NT2/D1 (cell line): ENCODE measurements around the gene ELP4.
"Not testable (repeated sequence)": the region's sequence is repeated elsewhere in the genome, so short reads cannot be mapped to it uniquely, and the experiment has no call there.

Experiments used
- SUZ12 ChIP-seq: IDR thresholded peaks from 2 replicates; pipeline ENCODE4 v1.6.1; 2011; ENCODE audit not compliant: insufficient read length, insufficient read depth; ENCODE audit errors: extremely low read depth
- YY1 ChIP-seq: IDR thresholded peaks from 2 replicates; pipeline ENCODE4 v1.6.1; 2011; ENCODE audit not compliant: insufficient read length, insufficient read depth
- ZNF274 ChIP-seq: IDR thresholded peaks from 2 replicates; pipeline ENCODE4 v1.6.1; 2011; ENCODE audit warnings: mild to moderate bottlenecking, low read depth, low read length

DNA sequence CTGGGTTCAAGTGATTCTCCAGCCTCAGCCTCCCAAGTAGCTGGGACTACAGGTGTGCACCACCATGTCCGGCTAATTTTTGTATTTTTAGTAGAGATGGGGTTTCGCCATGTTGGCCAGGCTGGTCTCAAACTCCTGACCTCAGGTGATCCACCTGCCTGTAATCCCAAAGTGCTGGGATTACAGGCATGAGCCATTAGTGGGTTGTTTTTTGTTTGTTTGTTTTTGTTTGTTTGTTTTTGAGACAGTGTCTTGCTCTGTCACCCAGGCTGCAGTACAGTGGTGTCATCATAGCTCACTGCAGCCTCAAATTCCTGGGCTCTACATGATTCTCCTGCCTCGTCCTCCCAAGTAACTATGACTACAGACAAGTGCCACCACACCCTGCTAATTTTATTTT, 163.5 kb downstream of the ELP4 start:
- not testable (repeated sequence) for TF ChIP-seq ZNF274, YY1, SUZ12
